Daoy (cell line): ENCODE data around the gene TMEM123. TPM values are rescaled to one million over a fixed set of nuclear protein-coding genes. Genes with fewer than 3 reads are reported as not detected.

Source experiments
- DNase-seq: peaks from one replicate; pipeline ENCODE4 v3.0.0-alpha.2; 2015; ENCODE audit warnings: low read depth
- total RNA-seq: library from RNA; depleted of rRNA; stranded (reverse); fragments of >200 nt; shearing (Covaris generic); gene quantifications from 2 replicates; pipeline ENCODE4 v1.2.3, GENCODE V29; 2014

TMEM123 gene
- total RNA-seq, 1 experiment from 2014 or later, result 127 TPM

- DNase-seq, result no peak
Measured at GRCh38 chr11:102426000-102426399, 26.6 kb downstream of the TMEM123 start.

- DNase-seq, result no peak
Measured at GRCh38 chr11:102423936-102424335, 28.6 kb downstream of the TMEM123 start.

DNA sequence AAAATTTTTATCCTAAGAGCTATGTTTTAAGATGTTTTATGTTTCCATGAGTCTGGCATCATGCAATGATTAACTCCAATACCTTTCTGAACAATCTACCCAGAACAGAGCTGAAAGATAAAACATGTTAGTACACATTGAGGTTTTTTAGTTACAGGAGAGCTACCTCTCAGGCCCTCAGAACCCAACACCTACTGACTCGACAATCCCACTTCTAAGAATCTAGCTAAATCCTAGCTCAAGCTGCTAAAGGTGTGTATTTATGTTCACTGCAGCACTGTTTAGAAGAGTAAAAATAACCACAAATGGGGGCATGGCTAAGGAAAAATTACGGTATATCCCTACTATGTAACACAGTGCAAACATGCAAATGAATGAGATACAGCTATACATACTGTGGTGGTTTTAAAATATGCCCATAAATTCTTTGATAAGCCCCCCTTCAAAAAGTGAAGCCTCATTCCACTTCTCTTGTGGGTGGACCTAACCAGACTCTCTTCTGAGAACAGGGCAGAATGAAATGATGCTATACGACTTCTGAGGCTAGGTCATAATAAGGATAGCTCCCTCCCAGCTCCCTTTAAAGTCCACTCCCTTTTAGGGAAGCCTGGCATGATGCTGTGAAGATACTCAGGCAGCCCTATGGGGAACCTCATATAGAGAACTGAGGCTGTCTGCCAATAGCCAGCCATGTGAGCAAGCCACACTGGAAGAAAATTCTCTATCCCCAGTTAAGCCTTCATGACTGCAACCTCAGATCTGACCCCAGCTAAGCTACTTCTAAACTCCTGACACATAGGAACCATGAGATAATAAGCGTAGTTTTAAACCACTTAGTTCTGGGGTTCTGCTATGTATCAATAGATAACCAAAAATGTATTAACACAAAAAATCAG, 29.5 kb downstream of the TMEM123 start:
- no peak for DNase-seq

DNA sequence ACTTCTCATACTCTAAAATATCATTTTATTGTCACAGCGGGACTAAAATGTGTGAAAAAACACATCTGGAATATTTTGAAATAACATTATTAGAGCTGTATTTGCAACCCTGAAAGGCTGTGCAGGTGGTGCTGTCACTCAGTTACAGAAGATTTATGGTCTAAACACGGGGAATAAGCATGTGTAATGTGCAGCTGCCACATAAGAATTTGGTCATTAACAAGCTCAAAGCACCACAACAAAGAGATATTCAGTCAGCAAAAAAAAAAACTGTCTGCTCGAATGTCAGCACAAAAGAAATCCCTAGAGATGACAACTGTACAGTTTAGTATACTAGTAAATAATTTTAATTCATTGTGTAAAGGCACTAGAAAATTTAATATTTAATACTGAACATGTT, 31.3 kb downstream of the TMEM123 start:
- DNase-seq, result no peak

DNA sequence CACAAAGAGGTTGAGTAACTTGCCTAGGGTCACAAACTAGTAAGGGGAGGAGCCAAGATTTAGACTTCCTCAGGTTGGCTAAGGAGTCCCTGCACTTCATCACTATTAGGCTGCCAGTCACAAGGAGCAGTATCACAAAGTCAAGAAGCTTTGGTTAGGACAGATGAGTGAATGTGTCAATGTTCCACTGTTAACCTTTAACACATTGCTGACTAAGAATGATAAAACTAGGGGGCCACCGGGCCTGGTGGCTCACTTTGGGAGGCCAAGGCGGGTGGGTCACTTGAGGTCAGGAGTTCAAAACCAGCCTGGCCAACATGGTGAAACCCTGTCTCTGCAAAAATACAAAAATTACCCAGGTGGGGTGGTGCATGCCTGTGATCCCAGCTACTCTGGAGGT, 32.0 kb downstream of the TMEM123 start:
- no peak for DNase-seq

DNA sequence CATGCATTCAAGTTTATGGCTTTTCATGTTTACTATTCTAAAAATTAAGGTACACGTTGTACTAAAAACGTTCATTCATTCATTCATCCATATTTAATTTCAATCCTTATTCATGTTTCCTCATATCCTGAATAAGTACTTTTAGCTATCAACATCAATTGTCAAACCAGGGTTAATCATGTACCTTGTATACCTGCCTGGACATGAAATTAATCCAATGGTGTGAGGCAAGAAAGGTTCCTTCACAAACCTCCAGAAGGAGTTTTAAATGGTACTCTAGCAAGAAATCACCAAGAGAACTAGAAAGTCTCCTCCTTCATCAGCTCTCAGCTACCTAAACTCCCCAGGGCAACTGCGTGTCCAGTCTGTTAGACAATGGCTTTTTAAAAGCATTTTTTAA, 33.4 kb downstream of the TMEM123 start:
- no peak for DNase-seq

GRCh38 chr11:102416976-102417375, 35.6 kb downstream of the TMEM123 start:
- DNase-seq, result no peak

GRCh38 chr11:102415304-102415916, 37.2 kb downstream of the TMEM123 start:
- DNase-seq, result no peak

GRCh38 chr11:102414559-102414958, 38.0 kb downstream of the TMEM123 start:
- no peak for DNase-seq

DNA sequence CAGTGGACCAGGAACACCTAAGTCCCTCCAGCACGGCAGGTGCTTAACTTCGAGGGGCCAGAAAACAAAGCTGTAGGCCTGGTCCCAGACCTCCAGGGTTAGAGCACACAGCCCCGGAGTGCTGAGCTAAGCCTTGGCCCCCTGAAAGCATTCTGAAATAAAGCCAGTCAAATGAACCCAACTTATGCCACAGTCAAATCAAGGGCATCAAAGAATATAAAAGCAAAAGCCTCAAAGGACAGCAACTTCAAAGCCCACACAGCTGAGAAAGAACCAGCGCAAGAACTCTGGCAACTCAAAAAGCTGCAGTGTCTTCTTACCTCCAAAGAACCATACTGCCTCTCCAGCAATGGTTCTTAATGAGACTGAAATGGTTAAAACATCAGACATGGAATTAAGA, 39.1 kb downstream of the TMEM123 start:
- no peak for DNase-seq

DNA sequence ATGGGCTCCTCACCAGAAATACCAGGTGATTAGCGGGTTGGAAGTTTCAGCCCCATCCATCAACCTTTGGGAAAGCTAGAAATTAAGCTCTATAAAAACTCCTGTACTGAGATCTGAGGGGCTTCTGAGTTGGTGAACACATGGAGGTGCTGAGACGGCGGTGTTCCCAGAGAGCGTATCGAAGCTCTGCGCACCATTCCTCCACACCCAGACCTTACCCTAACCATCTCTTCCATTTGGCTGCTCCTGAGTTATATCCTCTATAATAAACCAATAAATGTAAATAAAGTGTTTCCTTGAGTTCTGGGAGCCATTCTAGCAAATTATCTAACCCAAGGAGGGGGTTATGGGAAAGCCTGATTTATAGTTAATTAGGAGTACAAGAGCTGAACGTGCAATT, 41.4 kb downstream of the TMEM123 start:
- DNase-seq, result no peak

GRCh38 chr11:102410382-102410784, 42.2 kb downstream of the TMEM123 start:
- DNase-seq, result no peak

DNA sequence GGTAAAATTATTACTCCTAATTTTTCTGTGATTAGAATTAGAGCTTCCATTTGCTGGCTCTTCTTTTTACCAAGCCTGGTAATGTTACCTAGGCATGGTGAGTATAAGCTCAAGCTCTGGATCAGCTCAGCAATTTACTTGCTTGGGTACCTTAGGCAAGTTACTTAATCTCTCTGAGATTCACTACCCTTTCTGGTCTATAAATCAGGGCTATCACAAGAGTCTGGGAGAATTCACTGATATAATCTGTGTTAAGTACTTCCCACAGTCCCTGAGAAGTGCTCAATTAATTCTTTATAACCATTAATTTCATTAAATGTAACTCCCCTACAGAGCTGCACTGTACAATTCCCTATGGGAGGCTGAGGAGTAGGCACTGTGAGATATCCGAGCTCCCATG, 44.2 kb downstream of the TMEM123 start:
- DNase-seq, result no peak

- DNase-seq, result no peak
Measured at GRCh38 chr11:102407901-102408300, 44.7 kb downstream of the TMEM123 start.

DNA sequence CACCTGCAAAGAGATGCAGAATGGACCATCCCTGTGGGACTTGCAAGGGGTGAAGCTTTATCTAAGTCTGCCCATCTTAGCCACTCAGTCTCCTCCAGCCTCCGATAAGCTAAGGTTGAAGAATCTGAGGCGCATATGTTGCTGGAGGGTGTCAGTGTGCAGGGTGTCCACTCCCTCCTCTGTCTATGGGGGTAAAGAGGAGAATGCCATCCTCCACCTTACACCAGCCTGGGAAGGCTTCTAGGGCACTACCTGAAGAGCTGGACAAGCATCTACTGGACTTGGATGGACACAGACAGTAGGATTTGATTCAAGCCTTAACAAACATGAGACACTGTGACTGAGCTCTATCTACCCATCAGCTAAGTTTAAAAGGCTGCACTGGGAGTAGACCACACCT, 46.5 kb downstream of the TMEM123 start:
- no peak for DNase-seq

- no peak for DNase-seq
Measured at GRCh38 chr11:102405501-102405900, 47.1 kb downstream of the TMEM123 start.

DNA sequence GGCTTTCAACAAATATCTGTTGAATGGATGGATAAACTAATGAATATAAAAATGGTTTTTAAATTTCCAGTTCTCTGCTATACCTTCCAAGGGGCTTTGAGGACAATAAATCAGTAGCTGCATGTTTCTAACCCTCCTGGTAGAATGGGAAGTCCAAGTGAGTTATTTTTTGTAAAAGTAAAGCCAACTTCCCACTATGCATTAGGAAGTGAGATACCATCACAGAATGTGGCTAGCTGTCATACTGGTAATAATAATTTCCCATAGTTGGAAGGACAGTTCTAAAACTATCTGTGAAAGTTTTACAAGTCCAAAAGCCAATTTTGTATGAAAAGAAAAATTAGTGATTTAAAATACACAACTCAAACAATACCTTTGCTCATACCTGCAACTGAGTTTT, 50.0 kb downstream of the TMEM123 start:
- no peak for DNase-seq

DNA sequence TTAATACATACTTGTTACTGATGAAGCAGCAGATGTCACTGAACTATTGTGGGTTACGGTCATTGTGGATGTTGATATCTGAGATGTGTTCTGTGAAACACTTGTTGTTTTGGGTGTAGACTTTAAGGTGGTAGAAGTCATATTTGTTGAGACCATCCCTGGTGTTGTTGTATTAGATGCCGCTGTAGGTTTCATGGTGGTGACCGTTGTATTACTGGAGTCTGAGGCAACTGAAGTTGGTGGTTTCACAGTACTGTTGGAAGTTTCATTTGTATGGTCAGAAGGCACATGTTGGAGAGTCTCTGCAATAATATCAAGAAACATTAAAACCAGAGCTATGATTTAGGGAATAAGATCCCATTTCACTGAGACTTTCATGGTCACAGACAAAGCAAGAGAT, 50.7 kb downstream of the TMEM123 start:
- no peak for DNase-seq

DNA sequence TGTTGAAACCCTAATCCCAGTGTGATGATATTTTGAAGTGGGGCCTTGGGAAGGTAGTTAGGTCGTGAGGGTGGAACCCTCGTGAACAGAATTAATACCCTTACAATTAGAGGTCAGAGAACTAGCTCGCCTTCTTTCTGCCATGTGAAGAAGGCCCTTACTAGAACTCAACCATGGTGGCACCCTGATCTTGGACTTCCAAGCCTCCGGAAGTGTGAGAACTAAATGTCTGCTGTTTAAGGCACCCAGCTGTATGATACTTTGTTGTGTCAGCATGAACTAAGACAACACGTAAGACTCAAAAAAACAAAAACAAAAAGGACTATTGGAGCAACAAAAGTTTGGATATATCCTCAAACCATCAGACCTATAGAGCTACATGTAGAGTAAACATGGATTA, 52.0 kb downstream of the TMEM123 start:
- no peak for DNase-seq

DNA sequence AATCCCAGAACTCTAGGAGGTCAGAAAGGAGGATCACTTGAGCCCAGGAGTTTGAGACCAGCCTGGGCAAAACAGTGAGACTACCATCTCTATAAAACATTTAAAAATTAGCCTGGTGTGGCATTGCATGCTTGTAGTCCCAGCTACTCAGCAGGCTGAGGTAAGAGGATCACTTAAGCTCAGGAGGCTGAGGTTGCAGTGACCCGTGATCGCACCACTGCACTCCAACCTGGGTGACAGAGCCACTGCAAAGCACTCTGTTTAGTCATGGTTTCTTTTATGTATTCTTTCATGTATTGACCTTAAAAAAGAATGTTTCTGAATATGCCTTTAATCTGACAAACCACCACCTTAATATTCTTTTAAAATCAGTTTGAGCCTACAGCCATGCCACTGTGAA, 53.4 kb downstream of the TMEM123 start:
- no peak for DNase-seq

- DNase-seq, result no peak
Measured at GRCh38 chr11:102398297-102398696, 54.3 kb downstream of the TMEM123 start.

DNA sequence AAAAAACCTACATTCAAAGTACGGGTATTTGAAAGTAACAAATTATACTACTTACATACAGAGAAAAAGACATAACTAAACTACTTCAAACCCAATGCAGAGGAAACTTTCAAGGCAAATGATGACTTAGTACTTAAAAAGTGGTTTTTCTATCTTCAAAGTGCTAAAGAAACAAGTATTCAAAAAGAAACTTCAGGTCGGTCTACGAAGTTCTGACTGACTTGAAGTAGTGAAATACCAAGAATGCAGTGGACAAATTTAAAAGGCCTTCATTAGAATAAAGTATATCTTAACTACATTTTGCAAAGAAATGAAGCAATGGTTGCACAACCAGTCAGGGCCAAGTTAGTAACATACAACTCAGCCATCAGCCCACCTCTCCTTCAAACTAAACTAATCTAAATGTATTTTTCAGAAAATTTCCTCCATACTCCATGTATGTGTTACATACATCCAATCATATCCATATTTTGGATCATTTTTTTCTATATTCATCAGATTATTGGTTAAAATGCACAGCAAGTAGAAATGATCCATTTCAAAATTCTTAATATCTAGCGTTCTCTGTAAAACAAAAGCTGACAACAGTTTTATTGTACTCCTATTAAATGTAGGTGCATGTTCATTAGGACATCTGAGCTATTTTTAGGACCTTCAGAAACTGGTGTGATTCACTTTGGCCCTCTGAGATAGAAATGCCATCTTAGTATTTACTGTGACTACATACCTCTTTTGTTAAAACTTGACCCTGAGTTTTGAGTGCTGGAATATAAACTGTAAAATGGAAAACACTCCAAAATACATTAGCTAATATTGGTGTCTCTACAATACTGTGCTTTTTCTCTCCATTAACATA, 55.6 kb downstream of the TMEM123 start:
- DNase-seq, result no peak
